Activated gamma-delta T cell treated with anti-CD3 and anti-CD28 coated beads, Interleukin-2, amount 50 U/mL, for 16 hours (primary cell): ENCODE measurements around the gene SAPCD2.
"Not testable (repeated sequence)": the region's sequence is repeated elsewhere in the genome, so short reads cannot be mapped to it uniquely, and the experiment has no call there.

Experiments
- DNase-seq: peaks from one replicate; pipeline ENCODE4 v3.0.0-alpha.2; 2020; ENCODE audit warnings: low read depth

SAPCD2 gene

GRCh38 chr9:137070201-137070905 lies at the start of gene SAPCD2:
SAPCD2 (minus strand) TSS chr9:137070557; CDS start chr9:137070460, 97 bp downstream.
- DNase-seq, result peak; percentile 72

GRCh38 chr9:137118092-137118603 lies 47.8 kb upstream of the SAPCD2 start:
- not testable (repeated sequence) for DNase-seq

- DNase-seq, result no peak
Measured at GRCh38 chr9:137117269-137117731, 46.9 kb upstream of the SAPCD2 start.

- DNase-seq, result no peak
Measured at GRCh38 chr9:137116728-137117127, 46.4 kb upstream of the SAPCD2 start.

- no peak for DNase-seq
Measured at GRCh38 chr9:137116027-137116507, 45.7 kb upstream of the SAPCD2 start.

GRCh38 chr9:137115394-137116026 lies 45.2 kb upstream of the SAPCD2 start:
- DNase-seq, result no peak

GRCh38 chr9:137114613-137115393 lies 44.4 kb upstream of the SAPCD2 start, which contains the start of gene DPP7:
DPP7 (minus strand) TSS chr9:137114733; CDS start chr9:137114713, 20 bp downstream.
- DNase-seq, result peak; percentile 62

- no peak for DNase-seq
Measured at GRCh38 chr9:137114220-137114612, 43.9 kb upstream of the SAPCD2 start.

GRCh38 chr9:137113385-137114159 lies 43.2 kb upstream of the SAPCD2 start:
- no peak for DNase-seq

- no peak for DNase-seq
Measured at GRCh38 chr9:137112564-137113384, 42.4 kb upstream of the SAPCD2 start.

- no peak for DNase-seq
Measured at GRCh38 chr9:137111788-137112563, 41.6 kb upstream of the SAPCD2 start.

- DNase-seq, result no peak
Measured at GRCh38 chr9:137110911-137111787, 40.8 kb upstream of the SAPCD2 start.

GRCh38 chr9:137110147-137110910 lies 40.0 kb upstream of the SAPCD2 start:
- no peak for DNase-seq

GRCh38 chr9:137109250-137110146 lies 39.1 kb upstream of the SAPCD2 start:
- no peak for DNase-seq

GRCh38 chr9:137108608-137109249 lies 38.4 kb upstream of the SAPCD2 start:
- no peak for DNase-seq

- DNase-seq, result no peak
Measured at GRCh38 chr9:137107982-137108381, 37.6 kb upstream of the SAPCD2 start.
